HEK293 (cell line): Measurements from ENCODE around the gene IGSF9.

Experiments
- EGR2 ChIP-seq: fragments of 450-650 bp; formaldehyde crosslinking; IDR thresholded peaks from 2 replicates; pipeline ENCODE4 v1.5.1; 2016; ENCODE audit warnings: low read depth, missing biosample characterization, missing genetic modification characterization
- FEZF1 ChIP-seq: fragments of 450-650 bp; formaldehyde crosslinking; IDR thresholded peaks from 2 replicates; pipeline ENCODE4 v1.5.1; 2016; ENCODE audit warnings: missing biosample characterization, missing genetic modification characterization
- GLIS1 ChIP-seq: fragments of 450-650 bp; formaldehyde crosslinking; IDR thresholded peaks from 2 replicates; pipeline ENCODE4 v1.5.1; 2016; ENCODE audit warnings: missing biosample characterization, missing genetic modification characterization
- KLF7 ChIP-seq: fragments of 450-650 bp; formaldehyde crosslinking; IDR thresholded peaks from 2 replicates; pipeline ENCODE4 v1.5.1; 2016; ENCODE audit warnings: missing biosample characterization, missing genetic modification characterization, borderline replicate concordance
- PRDM10 ChIP-seq: fragments of 450-650 bp; formaldehyde crosslinking; IDR thresholded peaks from 2 replicates; pipeline ENCODE4 v1.5.1; 2016; ENCODE audit warnings: missing biosample characterization, missing genetic modification characterization
- REPIN1 ChIP-seq: fragments of 450-650 bp; formaldehyde crosslinking; IDR thresholded peaks from 2 replicates; pipeline ENCODE4 v1.5.1; 2017; ENCODE audit warnings: missing biosample characterization, missing genetic modification characterization, low read depth
- SP7 ChIP-seq: fragments of 450-650 bp; formaldehyde crosslinking; IDR thresholded peaks from 2 replicates; pipeline ENCODE4 v1.5.1; 2016; ENCODE audit warnings: missing biosample characterization, missing genetic modification characterization
- WT1 ChIP-seq: fragments of 450-650 bp; formaldehyde crosslinking; IDR thresholded peaks from 2 replicates; pipeline ENCODE4 v1.5.1; 2016; ENCODE audit warnings: missing biosample characterization, missing genetic modification characterization
- YY1 ChIP-seq: fragments of 450-650 bp; formaldehyde crosslinking; IDR thresholded peaks from 2 replicates; pipeline ENCODE4 v1.5.1; 2018; ENCODE audit warnings: missing biosample characterization, missing genetic modification characterization
- ZBTB1 ChIP-seq: fragments of 450-650 bp; formaldehyde crosslinking; IDR thresholded peaks from 2 replicates; pipeline ENCODE4 v1.5.1; 2016; ENCODE audit warnings: missing biosample characterization, missing genetic modification characterization
- ZFHX2 ChIP-seq: fragments of 450-650 bp; formaldehyde crosslinking; conservative IDR thresholded peaks from 2 replicates; pipeline ENCODE4 v1.5.1; 2016; ENCODE audit warnings: missing biosample characterization, missing genetic modification characterization
- ZNF169 ChIP-seq: fragments of 450-650 bp; formaldehyde crosslinking; IDR thresholded peaks from 2 replicates; pipeline ENCODE4 v1.5.1; 2016; ENCODE audit warnings: missing biosample characterization, missing genetic modification characterization
- ZNF174 ChIP-seq: fragments of 450-650 bp; formaldehyde crosslinking; IDR thresholded peaks from 2 replicates; pipeline ENCODE4 v1.5.0; 2017; ENCODE audit warnings: missing biosample characterization, mild to moderate bottlenecking, missing genetic modification characterization
- ZNF239 ChIP-seq: fragments of 450-650 bp; formaldehyde crosslinking; IDR thresholded peaks from 2 replicates; pipeline ENCODE4 v1.5.1; 2016; ENCODE audit warnings: missing biosample characterization, missing genetic modification characterization
- ZNF26 ChIP-seq: fragments of 450-650 bp; formaldehyde crosslinking; IDR thresholded peaks from 2 replicates; pipeline ENCODE4 v1.5.1; 2016; ENCODE audit warnings: missing biosample characterization, missing genetic modification characterization
- ZNF274 ChIP-seq, 2 experiments: fragments of 200-500 bp in 1 of 2; fragments of 450-650 bp in 1 of 2; sonication (Bioruptor generic) in 1 of 2; formaldehyde crosslinking in 1 of 2; IDR thresholded peaks; 2 replicates each; pipeline versions ENCODE4 v1.5.1 to v1.6.1; 2014 to 2016; ENCODE audit warnings: borderline replicate concordance in 1 of 2, inconsistent platforms in 1 of 2, low read length in 1 of 2, missing biosample characterization in 1 of 2, missing genetic modification characterization in 1 of 2
- ZNF335 ChIP-seq: fragments of 450-650 bp; formaldehyde crosslinking; conservative IDR thresholded peaks from 2 replicates; pipeline ENCODE4 v1.5.1; 2016; ENCODE audit warnings: missing biosample characterization, missing genetic modification characterization
- ZNF350 ChIP-seq: fragments of 450-650 bp; formaldehyde crosslinking; IDR thresholded peaks from 2 replicates; pipeline ENCODE4 v1.5.0; 2017; ENCODE audit warnings: missing biosample characterization, mild to moderate bottlenecking, missing genetic modification characterization
- ZNF398 ChIP-seq: fragments of 450-650 bp; formaldehyde crosslinking; IDR thresholded peaks from 2 replicates; pipeline ENCODE4 v1.5.1; 2017; ENCODE audit warnings: missing biosample characterization, missing genetic modification characterization
- ZNF707 ChIP-seq: fragments of 450-650 bp; formaldehyde crosslinking; IDR thresholded peaks from 2 replicates; pipeline ENCODE4 v1.5.1; 2016; ENCODE audit warnings: missing biosample characterization, missing genetic modification characterization
- ZNF776 ChIP-seq: fragments of 450-650 bp; formaldehyde crosslinking; IDR thresholded peaks from 2 replicates; pipeline ENCODE4 v1.5.0; 2017; ENCODE audit warnings: missing biosample characterization, missing genetic modification characterization, borderline replicate concordance
- ZNF785 ChIP-seq: fragments of 450-650 bp; formaldehyde crosslinking; IDR thresholded peaks from 2 replicates; pipeline ENCODE4 v1.5.1; 2016; ENCODE audit warnings: missing biosample characterization, missing genetic modification characterization
- ZSCAN18 ChIP-seq: fragments of 450-650 bp; formaldehyde crosslinking; IDR thresholded peaks from 2 replicates; pipeline ENCODE4 v1.5.1; 2016; ENCODE audit warnings: missing biosample characterization, missing genetic modification characterization

The IGSF9 gene

GRCh38 chr1:159881622-159882526, 63.5 kb downstream of the IGSF9 start (continued):
- TF ChIP-seq ZNF169, result no peak
- no peak for TF ChIP-seq KLF7
- peak; percentile 70; the same call in 1 of the 2 replicates for TF ChIP-seq GLIS1 (tag by site-specific recombination)
- TF ChIP-seq ZSCAN18 (tag by site-specific recombination), result no peak
- TF ChIP-seq SP7 (tag by site-specific recombination), result peak; percentile 64
- TF ChIP-seq ZNF776 (tag by site-specific recombination), result peak; percentile 78; the same call in 1 of the 2 replicates
- TF ChIP-seq EGR2, result no peak
- no peak for TF ChIP-seq ZNF239 (tag by site-specific recombination)
- TF ChIP-seq ZNF398 (tag by site-specific recombination), result peak; percentile 72
- TF ChIP-seq PRDM10 (tag by site-specific recombination), result no peak
- TF ChIP-seq ZFHX2 (tag by site-specific recombination), result no peak
- no peak for TF ChIP-seq ZBTB1
- TF ChIP-seq WT1, result no peak
- TF ChIP-seq REPIN1 (tag by site-specific recombination), result no peak
- TF ChIP-seq ZNF274 (IDR thresholded peaks at IDR 0.05; ENCODE audit: low read length), result no peak
- no peak for TF ChIP-seq ZNF274 (tag by site-specific recombination; IDR thresholded peaks at IDR 0.05; ENCODE audit: borderline replicate concordance)
- no peak for TF ChIP-seq ZNF785 (tag by site-specific recombination)
- TF ChIP-seq YY1, result no peak
- TF ChIP-seq ZNF174 (tag by site-specific recombination), result no peak
- no peak for TF ChIP-seq FEZF1 (tag by site-specific recombination)
- TF ChIP-seq ZNF707 (tag by site-specific recombination), result no peak
- no peak for TF ChIP-seq ZNF26 (tag by site-specific recombination)
- peak; percentile 43; the same call in 1 of the 2 replicates for TF ChIP-seq ZNF350 (tag by site-specific recombination)
- TF ChIP-seq ZNF335 (tag by site-specific recombination), result peak; percentile 57
